ENCODE results near the gene RMC1.
"Not testable (repeated sequence)": the region's sequence is repeated elsewhere in the genome, so short reads cannot be mapped to it uniquely, and the experiment has no call there.

The RMC1 gene

GRCh38 chr18:23498117-23498516 lies 5.2 kb upstream of the RMC1 start:
- DNase-seq (ENCODE audit: low read depth in 2 of 2): no peak

- peak; percentile 51 to 61 for DNase-seq (ENCODE audit: low read depth in 2 of 2)
Measured at GRCh38 chr18:23498877-23499276, 4.4 kb upstream of the RMC1 start.

GRCh38 chr18:23499291-23499781 lies 4.0 kb upstream of the RMC1 start:
- no peak for DNase-seq (ENCODE audit: low read depth in 2 of 2)

DNA sequence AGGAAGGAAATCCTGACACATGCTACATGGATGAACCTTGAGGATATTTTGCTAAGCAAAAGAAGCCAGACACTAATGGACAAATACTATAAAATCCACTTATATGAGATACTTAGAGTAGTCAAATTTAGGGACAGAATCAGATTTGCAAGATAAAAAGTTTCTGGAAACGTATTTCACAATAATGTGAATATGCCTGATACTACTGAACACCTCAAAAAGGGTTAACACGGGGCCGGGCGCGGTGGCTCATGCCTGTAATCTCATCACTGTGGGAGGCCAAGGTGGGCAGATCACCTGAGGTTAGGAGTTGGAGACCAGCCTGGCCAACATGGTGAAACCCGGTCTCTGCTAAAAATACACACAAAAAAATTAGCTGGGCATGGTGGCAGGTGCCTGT lies 1.7 kb upstream of the RMC1 start:
- DNase-seq (ENCODE audit: low read depth in 2 of 2): no peak

DNA sequence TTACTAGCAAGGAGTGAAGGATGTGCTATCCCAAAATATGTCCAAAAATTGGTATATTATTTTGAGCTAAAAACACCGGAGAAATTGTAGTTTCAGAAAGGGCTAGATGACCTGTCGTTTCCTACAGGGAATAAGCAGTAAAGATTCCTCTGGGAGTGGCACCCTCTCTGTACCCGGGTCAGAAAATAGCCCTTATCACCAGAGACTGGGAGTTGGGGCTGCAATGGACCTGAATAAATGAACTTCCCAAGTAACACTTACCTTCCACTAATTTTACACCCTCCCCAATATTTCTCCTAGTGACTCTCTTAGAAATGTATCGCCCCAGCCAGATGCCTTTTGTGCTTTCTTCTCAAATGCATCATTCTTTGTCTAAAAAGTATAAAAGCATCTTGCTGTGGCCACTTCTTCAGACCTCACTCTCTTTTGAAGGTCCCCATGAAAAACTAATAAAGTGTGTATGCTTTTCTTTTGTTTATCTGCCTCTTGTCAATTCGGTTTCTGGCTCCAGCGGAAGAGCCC lies 734 bp upstream of the RMC1 start:
- DNase-seq (ENCODE audit: low read depth in 2 of 2): no peak

DNA sequence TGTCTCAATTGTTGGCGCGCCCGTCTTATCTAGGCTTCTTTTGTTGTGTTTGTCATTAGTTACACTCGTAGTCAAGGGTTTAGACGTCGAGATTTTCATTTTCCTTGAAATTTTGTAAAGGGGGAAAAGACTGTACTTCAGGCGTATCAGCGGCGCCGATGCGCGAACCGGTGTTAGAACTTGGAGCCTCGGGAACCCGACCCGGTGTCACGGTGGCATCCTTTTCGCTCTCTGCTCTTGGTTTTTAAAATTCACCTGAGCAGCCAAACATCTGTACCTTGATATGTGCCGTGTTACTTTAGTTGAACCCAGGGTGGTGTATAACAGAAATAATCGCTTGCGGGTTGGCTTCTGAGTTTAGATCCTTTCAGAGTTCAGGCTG lies 643 bp downstream of the RMC1 start:
- no peak for DNase-seq (ENCODE audit: low read depth in 2 of 2)

- no peak for DNase-seq (ENCODE audit: low read depth in 2 of 2)
Measured at GRCh38 chr18:23504720-23505119, 1.4 kb downstream of the RMC1 start.

GRCh38 chr18:23506393-23506792 lies 3.1 kb downstream of the RMC1 start:
- DNase-seq (ENCODE audit: low read depth in 2 of 2): no peak

DNA sequence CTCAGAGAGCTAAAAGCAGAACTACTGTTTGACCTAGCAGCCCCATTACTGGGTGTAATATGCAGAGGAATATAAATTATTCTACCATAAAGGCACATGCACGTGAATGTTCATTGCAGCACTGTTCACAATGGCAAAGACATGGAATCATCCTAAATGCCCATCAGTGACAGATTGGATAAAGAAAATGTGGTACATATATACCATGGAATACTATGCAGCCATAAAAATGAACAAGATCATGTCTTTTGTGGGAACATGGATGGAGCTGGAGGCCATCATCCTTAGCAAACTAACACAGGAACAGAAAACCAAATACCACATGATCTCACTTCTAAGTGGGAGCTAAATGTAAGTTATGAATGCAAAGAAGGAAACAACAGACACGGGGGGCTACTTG lies 7.6 kb downstream of the RMC1 start:
- DNase-seq (ENCODE audit: low read depth in 2 of 2): not testable (repeated sequence)

DNA sequence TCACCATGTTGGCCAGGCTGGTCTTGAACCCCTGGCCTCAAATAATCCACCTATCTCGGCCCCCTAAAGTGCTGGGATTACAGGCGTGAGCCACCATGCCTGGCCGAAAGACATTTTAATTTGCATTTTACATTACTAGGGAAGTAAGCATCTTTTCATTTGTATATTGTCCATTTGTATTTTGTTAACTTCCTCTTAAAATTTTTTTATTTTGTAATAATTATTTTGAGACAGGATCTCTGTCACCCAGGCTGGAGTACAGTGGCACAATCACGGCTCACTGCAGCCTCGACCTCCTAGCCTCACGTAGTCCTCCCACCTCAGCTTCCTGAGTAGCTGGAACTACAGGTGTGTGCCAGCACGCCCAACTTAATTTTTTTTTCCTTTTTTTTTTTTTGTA lies 8.9 kb downstream of the RMC1 start:
- DNase-seq (ENCODE audit: low read depth in 2 of 2): not testable (repeated sequence)

DNA sequence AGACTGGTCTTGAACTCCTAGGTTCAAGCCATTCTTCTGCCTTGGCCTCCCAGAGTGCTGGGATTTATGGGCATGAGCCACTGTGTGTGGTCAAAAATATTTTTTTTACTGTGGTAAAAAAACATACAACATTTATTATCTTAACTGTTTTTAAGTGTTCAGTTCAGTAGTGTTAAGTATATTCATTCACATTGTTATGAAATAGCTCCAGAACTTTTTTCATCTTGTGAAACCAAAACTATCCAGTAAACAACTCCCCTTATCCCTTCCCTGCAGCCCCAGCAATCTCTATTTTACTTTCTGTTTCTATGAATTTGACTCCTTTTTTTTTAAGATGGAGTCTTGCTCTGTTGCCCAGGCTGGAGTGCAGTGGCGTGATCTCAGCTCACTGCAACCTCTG lies 9.3 kb downstream of the RMC1 start:
- DNase-seq (ENCODE audit: low read depth in 2 of 2): no peak

DNA sequence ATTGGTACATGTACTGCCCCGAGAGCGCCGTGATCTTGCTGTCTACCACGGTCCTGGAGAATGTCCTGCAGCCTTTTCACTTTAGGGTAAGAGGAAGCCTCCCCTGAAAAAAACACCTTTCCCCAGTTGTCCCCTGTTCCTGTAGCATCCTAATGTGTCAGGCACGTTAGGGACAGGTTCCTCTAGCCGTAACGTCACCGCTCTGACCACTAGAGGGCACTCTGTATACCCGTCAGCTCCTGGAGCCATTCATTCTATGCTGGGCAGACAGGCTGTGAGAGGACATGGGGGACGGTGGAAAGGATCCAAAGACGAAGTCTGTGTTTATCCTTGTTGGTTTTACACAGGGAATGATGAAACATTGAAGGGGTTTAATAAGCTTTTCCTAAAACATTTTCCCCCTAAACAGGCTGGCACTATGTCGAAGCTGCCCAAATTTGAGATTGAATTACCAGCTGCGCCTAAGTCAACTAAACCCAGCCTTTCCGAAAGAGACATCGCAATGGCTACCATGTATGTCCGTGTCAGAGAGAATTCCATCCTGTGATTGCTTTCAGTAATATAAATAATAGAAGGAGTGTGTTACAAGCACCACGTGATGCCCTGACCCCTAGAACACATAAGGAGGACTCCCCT lies 12.7 kb downstream of the RMC1 start:
- DNase-seq (ENCODE audit: low read depth in 2 of 2): peak; percentile 63 to 67

DNA sequence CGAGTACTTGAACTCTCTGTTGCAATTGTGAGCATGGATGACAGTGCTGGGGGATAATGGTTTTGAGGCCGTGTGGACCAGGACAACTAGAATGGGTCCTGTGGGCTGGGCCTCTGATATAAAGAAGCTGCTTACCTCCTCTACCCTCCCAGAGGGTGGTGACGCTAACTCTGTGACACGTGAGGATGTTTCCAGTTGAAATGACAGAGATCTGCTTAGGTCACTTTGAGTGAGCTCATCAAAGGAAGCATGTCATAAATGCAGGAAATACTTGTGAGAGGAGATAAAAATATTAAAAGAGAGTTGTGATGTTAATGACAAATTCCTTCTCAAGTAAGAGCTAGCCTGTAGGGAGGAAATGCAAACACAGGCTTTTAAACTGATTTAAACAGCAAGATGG lies 16.4 kb downstream of the RMC1 start:
- DNase-seq (ENCODE audit: low read depth in 2 of 2): no peak

DNA sequence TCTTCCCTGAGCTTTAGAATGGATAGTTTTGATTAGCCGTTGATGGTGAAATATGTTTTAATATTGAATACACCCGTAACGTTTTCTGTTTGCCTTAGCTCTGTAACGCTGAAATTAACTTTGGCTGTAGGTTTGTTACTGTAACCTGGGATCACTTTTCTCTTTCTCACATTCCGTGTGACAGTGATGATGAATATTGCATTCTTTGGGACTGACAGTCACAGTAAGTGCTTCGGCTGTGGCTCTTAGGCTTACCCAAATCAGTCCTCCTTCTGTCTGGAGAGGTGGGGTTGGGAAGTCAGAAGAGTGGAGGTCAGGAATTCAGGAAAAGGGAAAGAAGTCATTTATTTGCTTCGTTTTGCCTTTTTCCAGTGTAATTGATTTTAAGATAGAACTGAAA lies 18.0 kb downstream of the RMC1 start:
- no peak for DNase-seq (ENCODE audit: low read depth in 2 of 2)

DNA sequence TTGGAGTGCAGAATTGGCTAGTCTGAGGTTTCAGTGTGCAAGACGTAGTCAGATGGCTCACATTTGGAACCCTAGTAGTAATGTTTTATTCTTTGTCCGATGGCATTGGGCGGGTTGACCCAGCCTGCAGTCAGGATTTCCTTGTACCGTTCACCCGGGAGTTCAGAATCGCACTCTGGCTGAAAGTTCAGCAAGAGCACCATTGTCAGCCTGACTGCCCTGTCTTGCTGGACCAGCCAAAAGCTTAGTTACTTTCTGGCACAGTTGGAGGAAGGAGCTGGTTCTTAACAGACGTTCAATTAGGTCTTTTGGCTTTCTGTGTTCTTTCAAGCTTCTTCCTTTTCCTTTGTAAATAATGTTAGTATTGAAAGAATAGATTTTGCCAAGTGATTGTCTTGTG lies 18.6 kb downstream of the RMC1 start:
- DNase-seq (ENCODE audit: low read depth in 2 of 2): no peak

GRCh38 chr18:23523429-23524212 lies 20.3 kb downstream of the RMC1 start:
- DNase-seq (ENCODE audit: low read depth in 2 of 2): no peak

GRCh38 chr18:23524213-23524707 lies 20.9 kb downstream of the RMC1 start:
- no peak for DNase-seq (ENCODE audit: low read depth in 2 of 2)

- no peak for DNase-seq (ENCODE audit: low read depth in 2 of 2)
Measured at GRCh38 chr18:23526501-23527063, 23.3 kb downstream of the RMC1 start.

DNA sequence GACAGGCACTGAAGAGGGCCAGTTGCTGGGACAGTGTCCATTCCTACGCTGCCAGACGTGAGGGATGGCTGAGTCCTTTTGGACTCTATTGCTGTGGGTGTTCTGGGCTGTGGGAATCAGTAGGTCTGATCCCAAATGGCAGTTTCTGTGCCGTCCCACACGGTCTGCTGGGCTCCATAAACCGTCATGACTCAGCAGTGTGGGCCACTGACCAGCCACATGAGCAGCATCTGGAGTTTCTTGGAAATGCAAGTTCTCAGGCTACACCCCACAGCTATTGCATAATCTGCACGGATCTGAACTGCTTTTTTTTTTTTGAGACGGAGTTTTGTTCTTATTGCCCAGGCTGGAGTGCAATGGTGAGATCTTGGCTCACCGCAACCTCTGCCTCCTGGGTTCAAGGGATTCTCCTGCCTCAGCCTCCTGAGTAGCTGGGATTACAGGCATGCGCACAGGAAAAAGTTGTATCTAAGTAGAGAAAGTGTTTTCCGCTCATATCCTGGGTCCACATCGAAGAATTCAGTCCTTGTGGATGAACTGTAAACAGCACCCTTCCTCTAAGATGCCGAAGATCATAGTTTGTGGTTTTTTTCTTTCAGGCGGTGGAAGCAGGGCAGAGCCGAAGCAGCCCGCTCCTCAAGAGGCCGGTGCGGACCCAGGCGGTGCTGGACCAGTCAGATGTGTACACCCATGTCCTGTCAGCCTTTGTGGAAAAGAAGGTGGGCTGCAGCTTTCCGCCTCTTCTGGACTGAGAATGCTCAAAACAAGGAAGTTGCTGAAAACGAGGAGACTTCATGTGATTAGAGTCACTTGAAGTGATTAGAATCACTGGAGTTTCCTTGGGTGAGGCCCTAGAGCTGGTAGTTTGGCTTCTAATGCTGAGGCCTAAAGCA lies 25.5 kb downstream of the RMC1 start:
- no peak for DNase-seq (ENCODE audit: low read depth in 2 of 2)

DNA sequence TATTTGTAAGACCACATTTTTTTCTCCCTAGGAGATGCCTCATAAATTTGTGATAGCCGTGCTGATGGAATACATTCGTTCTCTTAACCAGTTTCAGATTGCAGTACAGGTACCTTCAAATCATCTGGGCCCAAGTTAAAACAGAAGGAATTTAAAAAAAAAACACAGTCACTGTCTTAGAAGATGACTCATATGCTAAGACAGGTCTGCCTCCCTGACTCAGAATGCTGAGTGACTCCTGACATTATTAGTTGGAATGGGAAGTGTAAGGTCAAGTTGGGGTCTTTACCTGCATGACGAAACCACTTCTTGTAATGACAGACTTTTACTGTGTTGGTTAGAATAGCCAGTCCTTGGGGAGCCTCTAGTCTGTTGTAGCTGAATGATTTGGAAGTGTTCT lies 26.3 kb downstream of the RMC1 start:
- DNase-seq (ENCODE audit: low read depth in 2 of 2): no peak

DNA sequence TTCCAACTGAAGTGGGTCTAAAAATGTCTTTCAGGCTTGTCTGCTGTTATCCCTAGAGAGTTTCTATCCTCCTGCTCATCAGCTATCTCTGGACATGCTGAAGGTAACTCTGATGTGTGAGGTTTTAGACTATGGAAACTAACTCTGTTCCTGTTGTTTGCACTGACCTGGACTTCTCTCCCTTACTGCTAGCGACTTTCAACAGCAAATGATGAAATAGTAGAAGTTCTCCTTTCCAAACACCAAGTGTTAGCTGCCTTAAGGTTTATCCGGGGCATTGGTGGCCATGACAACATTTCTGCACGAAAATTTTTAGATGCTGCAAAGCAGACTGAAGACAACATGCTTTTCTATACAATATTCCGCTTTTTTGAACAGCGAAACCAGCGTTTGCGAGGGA lies 26.9 kb downstream of the RMC1 start:
- DNase-seq (ENCODE audit: low read depth in 2 of 2): no peak

- DNase-seq (ENCODE audit: low read depth in 2 of 2): no peak
Measured at GRCh38 chr18:23531912-23532311, 28.6 kb downstream of the RMC1 start.

All from stimulated activated CD4-positive, alpha-beta T cell treated with anti-CD3 and anti-CD28 coated beads, Interleukin-4, amount 100 ng/mL, for 48 hours (primary cell).